Fibroblast of villous mesenchyme (primary cell): Measurements from ENCODE around the gene HK1. TPM values are rescaled to one million over a fixed set of nuclear protein-coding genes. Genes with fewer than 3 reads are reported as not detected.

Source experiments
- DNase-seq: peaks from one replicate; pipeline ENCODE4 v3.0.0-alpha.2; 2010; ENCODE audit warnings: low read depth
- H3K4me3 ChIP-seq: 2 replicates; pipeline ENCODE4 v1.5.1; 2011; ENCODE audit warnings: low read depth, mild to moderate bottlenecking, low read length
- CTCF ChIP-seq: IDR thresholded peaks from 2 replicates; pipeline ENCODE4 v1.5.1; 2012; ENCODE audit warnings: low read depth, mild to moderate bottlenecking, low read length; ENCODE audit not compliant: insufficient read depth
- total RNA-seq: library from RNA; depleted of rRNA; stranded (reverse); fragments of >200 nt; gene quantifications from 2 replicates; pipeline ENCODE4 v1.2.3, GENCODE V29; 2012

The HK1 gene
- total RNA-seq, 1 donor, result 91.1 TPM

GRCh38 chr10:69239136-69239535, 39.2 kb upstream of the HK1 start:
- no peak for TF ChIP-seq CTCF
- no peak for DNase-seq
- no peak overlapping the region for H3K4me3 ChIP-seq

DNA sequence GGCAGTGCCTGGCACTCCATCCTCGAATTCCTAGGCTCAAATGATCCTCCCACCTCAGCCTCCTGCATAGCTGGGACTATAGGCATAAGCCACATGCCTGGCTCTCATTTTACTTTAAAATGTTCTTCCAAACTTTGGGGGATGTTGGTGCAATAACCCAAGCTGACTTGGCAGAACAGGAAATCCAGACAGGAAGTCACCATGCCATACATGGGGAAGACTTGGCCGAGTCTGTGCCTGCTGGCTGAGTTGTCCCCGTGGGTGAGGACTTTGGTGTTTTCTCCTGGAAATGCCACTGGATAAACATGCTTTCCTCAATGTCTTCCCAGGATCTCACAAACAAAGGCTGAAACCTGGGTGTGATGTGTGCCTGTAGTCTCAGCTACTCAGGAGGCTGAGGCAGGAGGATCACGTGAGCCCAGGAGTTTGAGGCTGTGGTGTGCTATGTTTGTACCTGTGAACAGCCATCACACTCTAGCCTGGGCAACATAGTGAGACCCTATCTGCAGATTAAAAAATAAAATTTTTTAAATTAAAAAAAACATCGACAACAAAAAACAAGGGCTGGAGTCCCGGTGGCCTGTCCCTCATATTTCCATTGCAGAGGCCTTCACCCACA, 38.4 kb upstream of the HK1 start:
- no peak for DNase-seq
- no peak overlapping the region for H3K4me3 ChIP-seq
- no peak for TF ChIP-seq CTCF

DNA sequence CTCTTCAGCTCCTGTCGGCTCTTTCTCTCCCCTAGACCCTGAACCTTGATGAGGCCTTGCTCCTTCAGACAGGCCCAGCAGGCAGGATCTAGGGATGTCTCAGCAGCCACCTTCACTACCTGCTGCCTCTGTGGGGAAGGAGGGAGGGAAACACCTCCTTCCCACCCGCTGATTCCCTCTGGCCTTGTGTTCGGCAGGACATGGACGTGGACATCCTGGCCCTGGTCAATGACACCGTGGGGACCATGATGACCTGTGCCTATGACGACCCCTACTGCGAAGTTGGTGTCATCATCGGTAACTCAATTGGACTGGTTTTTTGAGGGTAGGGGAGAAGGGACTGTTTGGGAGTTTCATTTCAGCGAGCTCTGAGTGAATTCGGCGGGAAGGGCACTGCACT, 37.8 kb upstream of the HK1 start:
- no peak overlapping the region for H3K4me3 ChIP-seq
- no peak for TF ChIP-seq CTCF
- DNase-seq, result no peak

GRCh38 chr10:69241575-69241974, 36.7 kb upstream of the HK1 start:
- DNase-seq, result peak; percentile 40
- no peak overlapping the region for H3K4me3 ChIP-seq
- TF ChIP-seq CTCF, result no peak

GRCh38 chr10:69242040-69242851, 36.0 kb upstream of the HK1 start:
- no peak overlapping the region for H3K4me3 ChIP-seq
- TF ChIP-seq CTCF, result no peak
- DNase-seq, result no peak

- DNase-seq, result no peak
- TF ChIP-seq CTCF, result no peak
- no peak overlapping the region for H3K4me3 ChIP-seq
Measured at GRCh38 chr10:69242852-69243212, 35.5 kb upstream of the HK1 start.
